ENCODE results near the gene TANGO6. TPM values are rescaled to one million over a fixed set of nuclear protein-coding genes. Genes with fewer than 3 reads are reported as not detected.

Gene TANGO6
- total and polyA plus RNA-seq, 7 donors, result 5.3 to 16.2 (median 12.5) TPM

DNA sequence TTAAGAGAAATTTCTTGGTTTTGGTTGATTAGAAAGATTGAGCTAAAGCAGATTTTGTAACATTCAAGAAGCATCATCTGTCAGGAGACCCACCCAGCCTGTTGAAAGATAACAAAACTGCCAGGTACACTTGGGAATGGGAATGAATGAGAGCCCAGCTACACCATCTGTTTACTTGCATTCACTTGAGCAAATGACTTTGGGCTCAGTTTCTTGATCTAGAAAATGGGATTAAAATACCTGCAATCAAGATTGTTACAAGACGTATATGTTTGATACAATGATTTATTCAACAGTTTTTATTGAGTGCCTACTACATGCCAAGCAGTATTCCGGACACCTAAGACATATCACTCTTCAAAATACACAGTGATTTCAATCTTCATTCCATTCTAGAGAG, 185.8 kb downstream of the TANGO6 start:
- 96% methylated on average over 2 of the region's 2 CpGs for WGBS, 3 donors
- no peak overlapping the region for H3K4me3 ChIP-seq
- ATAC-seq (no peak), DNase-seq (no peak)
- H3K36me3 ChIP-seq (ENCODE audit: insufficient read depth in 1 of 2, low read depth in 1 of 2), result peaks cover 0 to 13% of the 10 kb centered on the region in 2 donors
- no peaks in the 10 kb centered on the region for H3K27me3 ChIP-seq (ENCODE audit: insufficient read depth in 3 of 3, low read length in 2 of 3)
- no peaks in the 10 kb centered on the region for H3K9me3 ChIP-seq
- intact Hi-C loops (cut with DNase I), result no loop called here
- TF ChIP-seq, protein P1, sequence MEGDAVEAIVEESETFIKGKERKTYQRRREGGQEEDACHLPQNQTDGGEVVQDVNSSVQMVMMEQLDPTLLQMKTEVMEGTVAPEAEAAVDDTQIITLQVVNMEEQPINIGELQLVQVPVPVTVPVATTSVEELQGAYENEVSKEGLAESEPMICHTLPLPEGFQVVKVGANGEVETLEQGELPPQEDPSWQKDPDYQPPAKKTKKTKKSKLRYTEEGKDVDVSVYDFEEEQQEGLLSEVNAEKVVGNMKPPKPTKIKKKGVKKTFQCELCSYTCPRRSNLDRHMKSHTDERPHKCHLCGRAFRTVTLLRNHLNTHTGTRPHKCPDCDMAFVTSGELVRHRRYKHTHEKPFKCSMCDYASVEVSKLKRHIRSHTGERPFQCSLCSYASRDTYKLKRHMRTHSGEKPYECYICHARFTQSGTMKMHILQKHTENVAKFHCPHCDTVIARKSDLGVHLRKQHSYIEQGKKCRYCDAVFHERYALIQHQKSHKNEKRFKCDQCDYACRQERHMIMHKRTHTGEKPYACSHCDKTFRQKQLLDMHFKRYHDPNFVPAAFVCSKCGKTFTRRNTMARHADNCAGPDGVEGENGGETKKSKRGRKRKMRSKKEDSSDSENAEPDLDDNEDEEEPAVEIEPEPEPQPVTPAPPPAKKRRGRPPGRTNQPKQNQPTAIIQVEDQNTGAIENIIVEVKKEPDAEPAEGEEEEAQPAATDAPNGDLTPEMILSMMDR (IDR thresholded peaks at IDR 0.05), result no peak
- no peaks in the 10 kb centered on the region for H3K4me1 ChIP-seq
- no peak overlapping the region for H3K27ac ChIP-seq

DNA sequence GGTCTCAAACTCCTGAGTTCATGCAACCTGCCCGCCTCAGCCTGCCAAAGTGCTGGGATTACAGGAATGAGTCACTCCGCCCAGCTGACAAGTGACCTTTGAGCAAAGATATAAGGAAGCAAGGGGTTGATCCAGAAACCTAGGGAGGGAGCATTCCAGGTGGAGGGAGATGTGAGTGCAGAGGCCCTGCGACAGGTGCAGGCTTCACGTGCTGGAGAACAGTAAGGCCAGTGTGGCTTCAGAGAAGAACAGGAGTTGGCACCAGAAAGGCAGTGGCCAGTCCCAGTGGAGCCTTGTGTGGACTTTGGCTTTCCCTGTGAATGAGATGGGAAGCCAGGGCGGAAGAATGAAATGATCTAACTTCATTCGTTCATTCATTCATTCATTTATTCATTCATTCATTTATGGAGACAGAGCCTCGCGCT, 188.6 kb downstream of the TANGO6 start:
- DNase-seq, result no peak
- Histone ChIP-seq H3K4me3 (no peak overlapping the region), H3K9me3 (no peaks in the 10 kb centered on the region), H3K36me3 (ENCODE audit: insufficient read depth in 1 of 2, low read depth in 1 of 2) (peaks cover 0 to 13% of the 10 kb centered on the region in 2 donors), H3K4me1 (no peaks in the 10 kb centered on the region), H3K27ac (no peak overlapping the region), H3K27me3 (ENCODE audit: insufficient read depth in 3 of 3, low read length in 2 of 3) (no peaks in the 10 kb centered on the region)
- 84 to 93% (median 88%) methylated on average over 8 of the region's 8 CpGs for WGBS, 3 donors
- intact Hi-C loops (cut with DNase I), result no loop called here
- TF ChIP-seq, protein P1 (IDR thresholded peaks at IDR 0.05), result no peak
- ATAC-seq, result peak; percentile 35 to 65 (median 52)

DNA sequence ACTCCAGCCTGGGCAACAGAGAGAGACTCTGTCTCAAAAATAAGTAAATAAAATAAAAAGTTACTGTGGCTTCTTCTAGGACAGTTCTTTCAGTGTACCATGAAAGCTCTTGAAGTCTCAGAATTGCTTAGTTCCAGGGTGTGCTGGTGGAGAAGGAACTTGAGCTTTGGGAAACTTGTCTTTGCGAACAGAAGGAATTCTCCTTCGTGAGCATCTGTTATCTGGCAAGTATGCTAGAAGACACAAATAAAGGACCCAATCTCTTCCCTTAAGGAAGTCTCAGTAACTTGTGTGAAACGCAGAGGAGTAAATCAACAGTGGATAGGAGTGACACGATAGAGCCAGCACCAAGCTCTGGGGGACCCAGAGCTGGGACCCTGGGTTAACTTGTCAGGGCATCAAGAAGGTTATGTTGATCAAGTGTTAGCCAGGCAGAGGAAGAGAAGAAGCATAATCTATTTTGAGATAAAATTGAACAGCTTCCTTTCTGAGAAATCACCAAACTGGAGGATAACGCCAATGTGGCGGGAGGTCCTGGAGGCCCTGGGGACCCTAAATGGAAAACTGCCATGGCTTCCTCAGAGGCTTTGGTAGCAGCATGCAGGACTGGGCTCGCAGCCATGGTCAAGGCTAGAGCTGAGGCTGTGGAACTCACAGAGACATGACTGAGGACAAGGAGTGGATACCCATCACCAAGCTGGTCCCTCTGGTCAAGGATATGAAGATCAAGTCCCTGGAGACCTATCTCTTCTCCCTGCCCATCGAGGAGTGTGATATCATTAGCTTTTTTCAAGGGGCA, 190.0 kb downstream of the TANGO6 start:
- Histone ChIP-seq H3K9me3 (no peaks in the 10 kb centered on the region), H3K27me3 (ENCODE audit: insufficient read depth in 3 of 3, low read length in 2 of 3) (no peaks in the 10 kb centered on the region), H3K4me1 (no peaks in the 10 kb centered on the region), H3K36me3 (ENCODE audit: insufficient read depth in 1 of 2, low read depth in 1 of 2) (peaks cover 0 to 13% of the 10 kb centered on the region in 2 donors), H3K4me3 (no peak overlapping the region), H3K27ac (no peak overlapping the region)
- TF ChIP-seq, protein P1 (IDR thresholded peaks at IDR 0.05), result no peak
- DNase-seq (no peak), ATAC-seq (no peak)
- intact Hi-C loops (cut with DNase I), result no loop called here
- WGBS, 3 donors, result 82 to 86% (median 83%) methylated on average over 8 of the region's 8 CpGs

DNA sequence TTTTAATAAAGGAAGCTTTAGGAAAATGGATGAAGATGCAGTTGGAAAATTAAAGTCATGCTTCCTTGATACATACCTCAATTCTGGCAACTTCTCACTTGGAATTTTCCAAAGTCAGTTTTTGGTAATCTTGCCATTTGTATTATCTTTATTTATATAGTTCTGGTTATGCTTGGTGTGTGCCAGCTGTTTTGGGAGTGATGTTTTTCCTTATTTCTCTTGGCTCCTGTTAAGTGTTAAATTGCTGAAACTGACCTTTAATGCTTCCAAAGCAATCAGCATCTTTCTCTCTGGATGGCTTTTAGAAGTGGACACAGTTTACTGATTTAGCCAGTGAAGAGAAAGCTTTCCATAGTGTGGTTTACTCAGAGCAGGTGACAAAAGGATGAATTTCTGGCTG, 192.0 kb downstream of the TANGO6 start:
- Histone ChIP-seq H3K27me3 (ENCODE audit: insufficient read depth in 3 of 3, low read length in 2 of 3) (no peaks in the 10 kb centered on the region), H3K27ac (no peak overlapping the region), H3K9me3 (no peaks in the 10 kb centered on the region), H3K4me1 (no peaks in the 10 kb centered on the region), H3K4me3 (no peak overlapping the region), H3K36me3 (ENCODE audit: insufficient read depth in 1 of 2, low read depth in 1 of 2) (peaks cover 0 to 11% of the 10 kb centered on the region in 2 donors)
- ATAC-seq, result no peak
- intact Hi-C loops (cut with DNase I), result no loop called here
- TF ChIP-seq, protein P1 (IDR thresholded peaks at IDR 0.05), result no peak
- no peak for DNase-seq
